Tibial nerve (tissue), 4 donors: ENCODE results near the gene EXOG. TPM values are rescaled to one million over a fixed set of nuclear protein-coding genes. Genes with fewer than 3 reads are reported as not detected.

Source experiments
- DNase-seq, 2 donors: peaks; one replicate each; pipeline ENCODE4 v3.0.0-alpha.2; 2019; ENCODE audit warnings: low spot score in 2 of 2
- H3K27ac ChIP-seq, 4 donors: fragments of 200-600 bp; sonication (generic) in 3 of 4; one replicate each; pipeline ENCODE4 v1.5.1; 2017 to 2019; ENCODE audit warnings: mild to moderate bottlenecking in 1 of 4
- H3K27me3 ChIP-seq, 2 donors: fragments of 200-600 bp; sonication (generic) in 1 of 2; one replicate each; pipeline versions ENCODE4 v1.5.1 to v1.6.0; 2017 to 2019
- H3K36me3 ChIP-seq, 3 donors: fragments of 200-600 bp; sonication (generic); one replicate each; pipeline ENCODE4 v1.5.1; 2018 to 2019
- H3K4me1 ChIP-seq, 4 donors: fragments of 200-600 bp; sonication (generic) in 3 of 4; one replicate each; pipeline ENCODE4 v1.5.1; 2017 to 2019
- H3K4me3 ChIP-seq, 4 donors: fragments of 200-600 bp; sonication (generic) in 3 of 4; one replicate each; pipeline ENCODE4 v1.5.1; 2017 to 2019; ENCODE audit warnings: mild to moderate bottlenecking in 1 of 4, moderate library complexity in 1 of 4
- H3K9me3 ChIP-seq, 4 donors: fragments of 200-600 bp; sonication (generic) in 3 of 4; one replicate each; pipeline ENCODE4 v1.5.1; 2017 to 2019
- EP300 ChIP-seq, 2 donors: sonication (generic); formaldehyde crosslinking; IDR thresholded peaks; one replicate each; pipeline ENCODE4 v1.6.1; 2017; ENCODE audit warnings: antibody characterized with exemption in 2 of 2, mild to moderate bottlenecking in 1 of 2
- POLR2A ChIP-seq, 2 donors: fragments of 450-650 bp; IDR thresholded peaks; one replicate each; pipeline ENCODE4 v1.6.1; 2017; ENCODE audit warnings: antibody characterized with exemption in 2 of 2, mild to moderate bottlenecking in 2 of 2, moderate library complexity in 2 of 2
- WGBS, 2 donors: methylation state at CpG; one replicate each; pipeline ENCODE4 v1.1.5; 2018; 5-methylcytosine and 5-hydroxymethylcytosine counted together
- total RNA-seq, 4 donors: library from RNA; depleted of rRNA; stranded (reverse); fragments of >200 nt; gene quantifications; one replicate each; pipeline ENCODE4 v1.1.0, GENCODE V29; 2016
- TF ChIP-seq, protein P1 (sequence below), 5 experiments: fragments of 200-600 bp in 3 of 5; fragments of 450-650 bp in 2 of 5; sonication (generic) in 3 of 5; IDR thresholded peaks; one replicate each; pipeline ENCODE4 v1.5.1; 2016 to 2019; ENCODE audit warnings: antibody characterized with exemption in 5 of 5, mild to moderate bottlenecking in 3 of 5, moderate library complexity in 2 of 5

Gene EXOG
- total RNA-seq, 4 donors from 2014 or later = 9.9 to 21.9 (median 20.9) TPM

DNA sequence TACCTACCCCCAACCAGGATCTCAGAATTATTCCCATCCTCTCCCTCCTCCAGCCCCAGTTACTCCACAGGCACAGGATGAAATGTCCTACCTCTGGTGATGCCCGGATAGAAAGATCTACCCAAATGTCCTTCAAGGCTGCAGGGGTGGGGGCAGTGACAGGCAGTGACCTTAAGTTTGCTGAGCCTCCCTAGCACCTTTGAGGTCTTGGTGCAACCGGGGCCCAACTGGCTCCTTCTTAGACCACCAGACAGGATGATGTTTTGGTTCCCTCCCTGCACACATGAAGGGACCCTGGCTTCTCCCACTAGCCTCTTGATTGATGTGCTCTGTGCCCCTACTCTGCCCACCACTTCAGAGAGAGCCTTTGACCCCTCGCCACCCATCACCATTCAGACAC lies 36.4 kb downstream of the EXOG start:
- DNase-seq = no peak
- Histone ChIP-seq H3K4me3 (no peak overlapping the region), H3K27ac (no peak overlapping the region), H3K36me3 (peaks cover 0 to 71% (median 0%) of the 10 kb centered on the region in 3 donors), H3K9me3 (no peaks in the 10 kb centered on the region), H3K4me1 (no peaks in the 10 kb centered on the region), H3K27me3 (no peaks in the 10 kb centered on the region)
- TF ChIP-seq POLR2A (IDR thresholded peaks at IDR 0.05) (no peak), EP300 (IDR thresholded peaks at IDR 0.05) (no peak)
- TF ChIP-seq, protein P1, sequence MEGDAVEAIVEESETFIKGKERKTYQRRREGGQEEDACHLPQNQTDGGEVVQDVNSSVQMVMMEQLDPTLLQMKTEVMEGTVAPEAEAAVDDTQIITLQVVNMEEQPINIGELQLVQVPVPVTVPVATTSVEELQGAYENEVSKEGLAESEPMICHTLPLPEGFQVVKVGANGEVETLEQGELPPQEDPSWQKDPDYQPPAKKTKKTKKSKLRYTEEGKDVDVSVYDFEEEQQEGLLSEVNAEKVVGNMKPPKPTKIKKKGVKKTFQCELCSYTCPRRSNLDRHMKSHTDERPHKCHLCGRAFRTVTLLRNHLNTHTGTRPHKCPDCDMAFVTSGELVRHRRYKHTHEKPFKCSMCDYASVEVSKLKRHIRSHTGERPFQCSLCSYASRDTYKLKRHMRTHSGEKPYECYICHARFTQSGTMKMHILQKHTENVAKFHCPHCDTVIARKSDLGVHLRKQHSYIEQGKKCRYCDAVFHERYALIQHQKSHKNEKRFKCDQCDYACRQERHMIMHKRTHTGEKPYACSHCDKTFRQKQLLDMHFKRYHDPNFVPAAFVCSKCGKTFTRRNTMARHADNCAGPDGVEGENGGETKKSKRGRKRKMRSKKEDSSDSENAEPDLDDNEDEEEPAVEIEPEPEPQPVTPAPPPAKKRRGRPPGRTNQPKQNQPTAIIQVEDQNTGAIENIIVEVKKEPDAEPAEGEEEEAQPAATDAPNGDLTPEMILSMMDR (IDR thresholded peaks at IDR 0.05) = no peak
- WGBS, 2 donors = 83 to 96% methylated on average over 3 of the region's 3 CpGs

DNA sequence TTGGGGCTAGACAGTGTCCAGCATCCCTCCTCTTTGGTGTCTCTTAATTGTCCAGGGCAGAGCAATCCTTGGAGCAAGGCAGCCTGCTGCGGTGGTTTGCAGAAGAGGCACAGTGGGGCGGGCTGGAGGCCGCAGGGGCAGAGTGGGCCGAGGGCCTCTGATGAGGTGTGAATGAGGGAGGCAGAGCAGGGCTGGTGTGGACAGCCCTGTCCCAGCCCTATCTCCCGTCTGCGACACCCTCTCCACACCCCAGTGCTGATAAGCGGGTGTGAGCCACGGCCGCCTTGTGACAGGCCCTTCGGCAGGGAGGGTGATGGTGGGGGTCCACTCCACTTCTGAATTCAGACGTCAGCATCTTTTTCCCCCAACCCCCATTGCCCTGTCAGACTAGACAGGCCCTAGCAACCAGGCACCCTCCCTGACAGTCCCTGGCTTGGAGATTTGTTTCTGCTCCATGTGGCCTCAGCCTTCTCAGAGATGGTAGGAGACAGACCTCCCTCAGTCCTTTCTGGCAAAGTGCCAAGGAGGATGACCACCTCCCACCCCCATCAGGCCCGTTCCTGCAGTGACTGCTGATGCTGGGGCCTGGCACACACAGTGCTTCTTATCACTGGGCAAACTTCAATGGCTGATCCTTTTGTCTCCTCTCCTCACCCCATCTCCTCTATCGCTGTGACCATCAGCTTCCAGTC lies 37.3 kb downstream of the EXOG start:
- H3K4me3 ChIP-seq = no peak overlapping the region
- H3K36me3 ChIP-seq = peaks cover 0 to 64% (median 0%) of the 10 kb centered on the region in 3 donors
- TF ChIP-seq POLR2A (IDR thresholded peaks at IDR 0.05) (no peak), EP300 (IDR thresholded peaks at IDR 0.05) (no peak)
- TF ChIP-seq, protein P1 (IDR thresholded peaks at IDR 0.05) = no peak
- no peak for DNase-seq
- no peaks in the 10 kb centered on the region for H3K9me3 ChIP-seq
- no peak overlapping the region for H3K27ac ChIP-seq
- no peaks in the 10 kb centered on the region for H3K4me1 ChIP-seq
- H3K27me3 ChIP-seq = no peaks in the 10 kb centered on the region
- WGBS, 2 donors = 76 to 78% methylated on average over 13 of the region's 13 CpGs

DNA sequence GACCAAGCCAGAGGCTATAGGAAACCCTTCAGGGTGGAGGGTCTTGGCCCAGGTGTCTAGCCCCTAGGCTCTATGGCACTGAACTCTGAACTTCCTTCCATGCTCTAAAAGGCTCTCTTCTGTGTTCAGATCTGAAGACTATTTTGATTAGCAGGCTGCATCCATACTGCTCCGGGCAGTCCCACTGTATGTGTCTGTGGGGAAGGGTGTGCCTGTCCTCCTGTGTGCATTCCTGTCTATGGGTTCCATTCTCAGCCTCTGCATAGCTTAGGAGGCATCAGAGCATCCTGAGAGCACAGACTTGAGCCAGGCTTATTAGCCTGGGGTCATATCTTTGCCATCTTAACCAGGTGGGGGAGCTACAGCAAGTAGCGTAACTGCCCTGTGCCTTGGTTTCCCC lies 38.0 kb downstream of the EXOG start:
- no peaks in the 10 kb centered on the region for H3K4me1 ChIP-seq
- no peak overlapping the region for H3K27ac ChIP-seq
- H3K9me3 ChIP-seq = no peaks in the 10 kb centered on the region
- no peak for DNase-seq
- TF ChIP-seq EP300 (IDR thresholded peaks at IDR 0.05) = no peak
- H3K36me3 ChIP-seq = peaks cover 0 to 60% (median 0%) of the 10 kb centered on the region in 3 donors
- no peaks in the 10 kb centered on the region for H3K27me3 ChIP-seq
- no peak overlapping the region for H3K4me3 ChIP-seq
- 94 to 95% methylated on average over 2 of the region's 2 CpGs for WGBS, 2 donors

DNA sequence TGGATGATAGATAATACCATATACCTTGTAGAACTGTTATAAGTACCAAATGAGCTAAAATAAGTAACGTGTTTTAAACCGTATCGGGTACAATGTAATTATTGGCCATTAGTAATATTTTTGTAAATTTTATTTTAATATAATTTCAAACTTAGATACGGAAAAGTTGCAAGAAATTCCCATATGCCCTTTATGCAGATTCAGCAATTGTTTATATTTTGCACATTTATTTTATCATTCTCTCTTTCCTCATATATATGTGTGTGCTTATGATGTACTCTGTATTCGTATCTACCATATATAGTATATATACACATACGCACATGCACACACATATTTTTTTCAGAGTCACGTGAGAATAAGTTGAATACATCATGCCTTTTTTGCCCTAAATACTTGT lies 38.5 kb downstream of the EXOG start:
- Histone ChIP-seq H3K4me1 (no peaks in the 10 kb centered on the region), H3K4me3 (no peak overlapping the region), H3K9me3 (no peaks in the 10 kb centered on the region), H3K27me3 (no peaks in the 10 kb centered on the region), H3K27ac (no peak overlapping the region), H3K36me3 (peaks cover 0 to 56% (median 0%) of the 10 kb centered on the region in 3 donors)
- no peak for DNase-seq
- 96 to 97% methylated on average over 7 of the region's 7 CpGs for whole genome bisulfite sequencing, 2 donors
- no peak for TF ChIP-seq EP300 (IDR thresholded peaks at IDR 0.05)
- no peak for TF ChIP-seq POLR2A (IDR thresholded peaks at IDR 0.05)
- TF ChIP-seq, protein P1 (IDR thresholded peaks at IDR 0.05) = no peak

DNA sequence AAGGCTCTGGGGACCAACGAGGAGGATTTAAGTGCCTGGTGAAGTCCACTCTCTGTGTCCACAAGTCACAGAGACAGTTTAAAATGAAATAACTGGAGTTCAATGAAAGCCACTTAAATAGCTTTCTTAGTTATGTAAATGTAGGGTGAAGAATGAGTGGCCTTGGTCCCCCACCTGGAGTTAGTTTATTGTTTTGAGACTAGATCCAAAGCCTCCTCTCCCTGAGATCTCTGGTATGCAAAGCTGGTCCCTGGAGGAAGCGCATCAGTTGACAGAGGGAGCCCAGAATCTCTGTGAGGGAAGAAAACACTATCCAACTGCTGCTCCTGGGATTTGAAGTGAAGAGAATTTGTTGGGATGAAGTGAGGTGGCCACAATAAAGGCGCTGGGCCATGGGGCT lies 40.5 kb downstream of the EXOG start:
- no peaks in the 10 kb centered on the region for H3K27me3 ChIP-seq
- H3K4me1 ChIP-seq = no peaks in the 10 kb centered on the region
- H3K4me3 ChIP-seq = no peak overlapping the region
- no peaks in the 10 kb centered on the region for H3K9me3 ChIP-seq
- peaks cover 0 to 40% (median 0%) of the 10 kb centered on the region in 3 donors for H3K36me3 ChIP-seq
- no peak overlapping the region for H3K27ac ChIP-seq
- TF ChIP-seq POLR2A (IDR thresholded peaks at IDR 0.05) (no peak), EP300 (IDR thresholded peaks at IDR 0.05) (no peak)
- WGBS, 2 donors = 82 to 86% methylated on average over 3 of the region's 3 CpGs
- no peak for DNase-seq

DNA sequence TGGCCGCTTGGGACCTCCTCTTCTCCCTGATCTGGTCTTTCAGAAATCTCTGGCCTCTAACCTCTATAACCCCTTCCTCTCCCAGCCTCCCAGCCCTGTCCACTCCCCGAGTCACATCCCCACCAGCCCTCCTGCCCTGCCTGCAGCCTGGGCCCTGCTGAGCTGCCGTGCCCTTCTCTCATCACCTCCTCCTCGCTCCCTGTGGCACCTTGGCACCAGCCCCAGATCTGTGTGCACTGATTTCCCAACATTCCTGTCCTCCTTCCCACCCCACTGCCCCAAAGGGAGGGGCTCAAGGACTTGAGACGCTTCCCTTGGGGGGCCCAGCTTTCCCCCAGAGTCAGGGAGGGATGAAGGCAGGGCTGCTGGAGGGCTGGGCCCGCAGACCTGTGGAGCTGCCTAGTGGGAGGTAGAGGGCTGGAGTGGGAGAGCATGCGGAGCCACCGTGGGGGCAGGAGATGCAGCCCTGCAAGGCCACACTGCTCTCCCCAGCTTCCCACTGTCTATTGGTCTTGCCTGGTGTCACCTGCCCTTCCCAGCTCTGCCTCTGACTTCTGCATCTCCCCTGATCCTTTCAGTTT lies 42.7 kb downstream of the EXOG start:
- no peak overlapping the region for H3K4me3 ChIP-seq
- no peaks in the 10 kb centered on the region for H3K27me3 ChIP-seq
- H3K9me3 ChIP-seq = no peaks in the 10 kb centered on the region
- peaks cover 0 to 27% (median 0%) of the 10 kb centered on the region in 3 donors for H3K36me3 ChIP-seq
- TF ChIP-seq, protein P1 (IDR thresholded peaks at IDR 0.05) = no peak
- TF ChIP-seq POLR2A (IDR thresholded peaks at IDR 0.05) (no peak), EP300 (IDR thresholded peaks at IDR 0.05) (no peak)
- H3K27ac ChIP-seq = no peak overlapping the region
- 69 to 70% methylated on average over 8 of the region's 8 CpGs for WGBS, 2 donors
- no peaks in the 10 kb centered on the region for H3K4me1 ChIP-seq
- no peak for DNase-seq
